ENCODE data around the gene PLEKHM3.

DNA sequence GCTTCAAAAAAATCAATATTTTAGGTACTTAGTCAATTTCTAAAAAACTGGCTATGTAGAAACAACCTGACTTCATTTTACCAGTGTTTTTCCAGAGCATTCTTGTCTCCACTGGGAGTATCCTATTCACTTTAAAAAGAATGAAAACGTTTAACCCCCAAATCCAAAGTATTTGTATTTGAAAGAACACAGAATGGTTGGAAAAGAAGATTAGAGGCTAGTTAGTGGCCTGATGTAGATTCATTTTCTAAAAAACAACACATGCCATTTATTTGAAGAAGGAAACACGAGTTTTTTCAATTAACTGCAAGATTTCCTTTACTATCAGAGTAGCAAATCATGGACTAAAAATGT, 74.6 kb downstream of the PLEKHM3 start:
- TF ChIP-seq, protein P1, sequence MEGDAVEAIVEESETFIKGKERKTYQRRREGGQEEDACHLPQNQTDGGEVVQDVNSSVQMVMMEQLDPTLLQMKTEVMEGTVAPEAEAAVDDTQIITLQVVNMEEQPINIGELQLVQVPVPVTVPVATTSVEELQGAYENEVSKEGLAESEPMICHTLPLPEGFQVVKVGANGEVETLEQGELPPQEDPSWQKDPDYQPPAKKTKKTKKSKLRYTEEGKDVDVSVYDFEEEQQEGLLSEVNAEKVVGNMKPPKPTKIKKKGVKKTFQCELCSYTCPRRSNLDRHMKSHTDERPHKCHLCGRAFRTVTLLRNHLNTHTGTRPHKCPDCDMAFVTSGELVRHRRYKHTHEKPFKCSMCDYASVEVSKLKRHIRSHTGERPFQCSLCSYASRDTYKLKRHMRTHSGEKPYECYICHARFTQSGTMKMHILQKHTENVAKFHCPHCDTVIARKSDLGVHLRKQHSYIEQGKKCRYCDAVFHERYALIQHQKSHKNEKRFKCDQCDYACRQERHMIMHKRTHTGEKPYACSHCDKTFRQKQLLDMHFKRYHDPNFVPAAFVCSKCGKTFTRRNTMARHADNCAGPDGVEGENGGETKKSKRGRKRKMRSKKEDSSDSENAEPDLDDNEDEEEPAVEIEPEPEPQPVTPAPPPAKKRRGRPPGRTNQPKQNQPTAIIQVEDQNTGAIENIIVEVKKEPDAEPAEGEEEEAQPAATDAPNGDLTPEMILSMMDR (IDR thresholded peaks at IDR 0.05; ENCODE audit: low read depth, low read length) = no peak
- TF ChIP-seq, protein P2, sequence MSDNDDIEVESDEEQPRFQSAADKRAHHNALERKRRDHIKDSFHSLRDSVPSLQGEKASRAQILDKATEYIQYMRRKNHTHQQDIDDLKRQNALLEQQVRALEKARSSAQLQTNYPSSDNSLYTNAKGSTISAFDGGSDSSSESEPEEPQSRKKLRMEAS (IDR thresholded peaks at IDR 0.05; ENCODE audit: low read depth, low read length) = no peak
- TF ChIP-seq MYC (IDR thresholded peaks at IDR 0.05; ENCODE audit: low read depth, low read length) (no peak), POLR2A (IDR thresholded peaks at IDR 0.05; ENCODE audit: extremely low read depth, insufficient read length) (no peak)
